T1000 (cell line): ENCODE results near the gene BIRC5.

Experiments
- DNase-seq: peaks from one replicate; lab custom pipeline; 2025; ENCODE audit warnings: mixed read lengths; lab: John Stamatoyannopoulos, UW

The BIRC5 gene

GRCh38 chr17:78256707-78257591 lies 42.9 kb downstream of the BIRC5 start:
- no peak for DNase-seq

GRCh38 chr17:78257810-78258322 lies 43.8 kb downstream of the BIRC5 start:
- DNase-seq = no peak

GRCh38 chr17:78258323-78259191 lies 44.5 kb downstream of the BIRC5 start:
- DNase-seq = no peak

GRCh38 chr17:78259192-78259554 lies 45.1 kb downstream of the BIRC5 start:
- no peak for DNase-seq

GRCh38 chr17:78263063-78263735 lies 49.1 kb downstream of the BIRC5 start:
- no peak for DNase-seq

GRCh38 chr17:78263736-78264340 lies 49.8 kb downstream of the BIRC5 start:
- no peak for DNase-seq

- no peak for DNase-seq
Observed at GRCh38 chr17:78264590-78264989, 50.5 kb downstream of the BIRC5 start.

- DNase-seq = no peak
Observed at GRCh38 chr17:78265121-78265520, 51.1 kb downstream of the BIRC5 start.

- no peak for DNase-seq
Observed at GRCh38 chr17:78266231-78266631, 52.2 kb downstream of the BIRC5 start.

- no peak for DNase-seq
Observed at GRCh38 chr17:78266771-78267170, 52.7 kb downstream of the BIRC5 start.

GRCh38 chr17:78267253-78268073 lies 53.4 kb downstream of the BIRC5 start:
- no peak for DNase-seq

- no peak for DNase-seq
Observed at GRCh38 chr17:78268191-78268874, 54.3 kb downstream of the BIRC5 start.

GRCh38 chr17:78268951-78269905 lies 55.2 kb downstream of the BIRC5 start:
- no peak for DNase-seq

GRCh38 chr17:78269955-78270381 lies 55.9 kb downstream of the BIRC5 start:
- no peak for DNase-seq

- DNase-seq = no peak
Observed at GRCh38 chr17:78271419-78272170, 57.5 kb downstream of the BIRC5 start.

GRCh38 chr17:78272181-78272913 lies 58.3 kb downstream of the BIRC5 start:
- no peak for DNase-seq

- no peak for DNase-seq
Observed at GRCh38 chr17:78272914-78273258, 58.8 kb downstream of the BIRC5 start.

GRCh38 chr17:78273813-78274212 lies 59.8 kb downstream of the BIRC5 start:
- no peak for DNase-seq
